DMS153 treated with DMSO at 0.1 percent for 48 hours (cell line): Measurements from ENCODE around the gene IRGC.

ENCODE experiments used
- DNase-seq: peaks from one replicate; lab custom pipeline; 2025; ENCODE audit not compliant: unreplicated experiment; lab: John Stamatoyannopoulos, UW

The IRGC gene

GRCh38 chr19:43690890-43691289 is 25.0 kb upstream of the IRGC start:
- DNase-seq, result no peak

GRCh38 chr19:43691755-43692154 is 24.1 kb upstream of the IRGC start:
- DNase-seq, result no peak

DNA sequence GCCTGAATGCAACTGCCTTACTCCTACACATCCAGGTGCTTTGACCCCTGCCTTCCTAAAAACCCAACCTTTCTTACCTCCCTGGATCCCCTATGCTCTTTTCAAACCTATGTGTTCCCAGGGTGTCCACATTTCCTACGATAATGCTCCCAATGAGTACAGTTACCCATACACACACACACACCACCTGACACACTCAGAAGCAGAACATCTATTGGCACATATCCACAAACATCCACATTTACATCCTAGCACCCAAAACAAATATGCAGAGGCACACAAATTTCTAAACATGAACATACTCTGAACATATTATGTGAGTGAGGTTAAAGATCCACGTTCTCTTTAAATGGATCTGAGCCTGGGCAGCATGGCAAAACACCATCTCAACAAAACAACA is 23.5 kb upstream of the IRGC start:
- no peak for DNase-seq

- no peak for DNase-seq
Measured at GRCh38 chr19:43692877-43693276, 23.0 kb upstream of the IRGC start.

DNA sequence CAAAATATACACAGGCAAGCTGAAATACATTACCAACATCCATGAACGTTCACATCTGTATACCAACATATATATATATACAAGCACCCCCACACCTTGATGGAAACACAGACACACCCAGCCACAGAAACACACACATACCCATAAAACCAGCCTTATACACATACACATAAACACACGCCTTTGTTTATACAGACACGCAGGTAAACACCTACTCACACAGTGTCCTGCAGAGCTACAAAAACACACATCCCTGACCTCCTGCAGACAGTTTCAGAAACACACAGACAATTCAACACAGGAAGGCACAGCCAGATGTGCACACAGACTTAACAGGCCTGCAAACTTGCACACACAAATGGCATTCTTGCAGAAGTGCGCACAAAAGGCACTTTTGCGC is 21.3 kb upstream of the IRGC start:
- DNase-seq, result no peak

- DNase-seq, result no peak
Measured at GRCh38 chr19:43695985-43696704, 19.7 kb upstream of the IRGC start.

- DNase-seq, result no peak
Measured at GRCh38 chr19:43697295-43697694, 18.6 kb upstream of the IRGC start.

GRCh38 chr19:43699506-43700394 is 16.1 kb upstream of the IRGC start:
- DNase-seq, result no peak

DNA sequence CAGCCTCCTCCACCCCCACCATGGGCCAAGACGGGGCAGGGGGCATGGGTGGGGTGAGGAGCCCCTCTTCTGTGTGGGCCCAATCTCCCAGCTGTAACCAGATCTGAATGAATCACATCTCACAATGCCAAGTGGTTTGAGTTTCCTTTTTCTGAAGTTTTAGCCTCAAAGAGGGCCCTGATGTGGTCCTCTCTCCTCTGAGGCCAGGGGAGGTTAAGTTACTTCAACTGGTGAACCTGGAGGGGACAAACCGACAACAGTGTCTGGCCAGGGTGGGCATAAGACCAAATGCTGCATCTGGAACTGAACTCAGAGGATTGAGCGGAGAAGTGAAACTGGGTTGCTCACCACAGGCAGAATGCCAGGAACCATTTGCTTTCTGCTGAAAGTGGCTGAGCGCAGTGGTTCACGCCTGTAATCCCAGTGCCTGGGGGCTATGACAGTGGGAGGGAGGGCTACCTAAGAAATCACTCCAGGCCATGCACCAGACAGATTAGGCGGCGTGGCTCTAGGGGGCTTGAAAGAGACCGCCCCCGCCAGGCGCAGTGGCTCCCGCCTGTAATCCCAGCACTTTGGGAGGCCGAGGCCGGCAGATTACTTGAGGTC is 15.4 kb upstream of the IRGC start:
- no peak for DNase-seq

DNA sequence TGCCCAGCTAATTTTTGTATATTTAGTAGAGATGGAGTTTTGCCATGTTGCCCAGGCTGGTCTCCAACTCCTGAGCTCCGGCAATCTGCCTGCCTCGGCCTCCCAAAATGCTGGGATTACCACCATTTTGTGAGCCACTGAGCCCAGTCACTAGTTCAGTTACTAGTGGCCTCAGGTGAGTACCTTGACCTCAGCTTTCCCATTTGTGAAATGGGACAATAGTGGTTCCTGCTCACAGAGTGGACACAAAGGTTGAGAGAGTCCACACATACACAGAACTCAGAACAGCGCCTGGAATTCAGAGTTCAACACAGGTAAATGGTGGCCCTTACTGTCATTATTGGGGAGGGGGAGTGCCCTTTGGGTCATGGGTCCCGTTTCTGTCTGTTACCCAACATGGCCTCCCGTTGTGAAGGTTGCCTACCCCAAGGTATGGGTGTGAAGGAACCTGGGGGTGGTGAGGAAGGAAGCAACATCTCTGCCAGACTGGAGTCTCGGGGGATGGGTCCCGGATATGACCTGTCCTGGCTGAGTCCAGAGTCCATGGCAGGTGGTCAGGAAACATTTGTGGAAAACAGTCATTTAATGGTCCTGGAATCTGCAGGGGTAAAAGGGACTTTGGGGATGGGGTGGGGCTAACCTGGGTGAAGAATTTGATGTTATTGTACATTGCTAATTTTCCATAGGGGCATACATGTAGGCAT is 11.7 kb upstream of the IRGC start:
- DNase-seq, result no peak

- no peak for DNase-seq
Measured at GRCh38 chr19:43705729-43706128, 10.1 kb upstream of the IRGC start.

DNA sequence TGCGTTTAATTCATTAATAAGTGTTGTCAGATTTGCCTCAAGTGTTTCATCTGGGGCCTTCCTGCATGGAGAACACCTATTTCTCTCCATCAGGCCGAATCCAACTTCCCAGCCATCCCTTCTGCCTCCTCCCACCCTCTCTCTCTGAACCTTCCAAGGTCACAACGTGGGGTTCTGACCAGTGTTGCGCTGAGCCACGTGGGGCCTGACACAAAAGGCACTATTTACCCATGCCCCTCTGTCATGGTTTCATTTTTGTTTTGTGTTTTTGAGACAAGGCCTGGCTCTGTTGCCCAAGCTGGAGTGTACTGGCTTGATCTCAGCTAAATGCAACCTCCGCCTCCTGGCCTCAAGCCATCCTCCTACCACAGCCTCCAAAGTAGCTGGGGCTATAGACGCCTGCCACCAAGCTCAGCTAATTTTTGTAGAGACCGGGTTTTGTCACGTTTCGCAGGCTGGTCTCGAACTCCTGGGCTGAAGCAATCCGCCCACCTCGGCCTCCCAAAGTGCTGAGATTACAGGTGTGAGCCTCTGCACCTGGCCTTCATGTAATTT is 8.6 kb upstream of the IRGC start:
- no peak for DNase-seq

DNA sequence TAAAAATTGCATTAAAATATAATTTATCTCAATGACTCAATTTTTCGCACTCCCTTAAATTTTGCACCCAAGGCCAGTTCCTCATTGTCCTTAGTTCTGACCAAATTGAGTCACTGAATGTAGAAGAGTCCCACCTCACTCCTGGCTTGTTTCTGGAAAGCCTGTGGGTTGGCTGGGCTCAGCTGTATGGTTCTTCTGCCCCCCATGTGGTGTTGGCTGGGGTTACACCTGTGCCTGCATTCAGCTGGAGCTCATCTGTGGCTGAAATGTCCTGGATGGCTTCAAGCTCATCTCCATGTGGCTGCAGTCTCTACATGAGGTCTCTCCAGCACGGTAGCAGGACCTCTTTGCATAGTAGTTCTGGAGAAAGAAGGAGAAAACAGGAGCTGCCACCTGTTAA is 7.2 kb upstream of the IRGC start:
- DNase-seq, result no peak

GRCh38 chr19:43711751-43712355 is 4.0 kb upstream of the IRGC start:
- no peak for DNase-seq

DNA sequence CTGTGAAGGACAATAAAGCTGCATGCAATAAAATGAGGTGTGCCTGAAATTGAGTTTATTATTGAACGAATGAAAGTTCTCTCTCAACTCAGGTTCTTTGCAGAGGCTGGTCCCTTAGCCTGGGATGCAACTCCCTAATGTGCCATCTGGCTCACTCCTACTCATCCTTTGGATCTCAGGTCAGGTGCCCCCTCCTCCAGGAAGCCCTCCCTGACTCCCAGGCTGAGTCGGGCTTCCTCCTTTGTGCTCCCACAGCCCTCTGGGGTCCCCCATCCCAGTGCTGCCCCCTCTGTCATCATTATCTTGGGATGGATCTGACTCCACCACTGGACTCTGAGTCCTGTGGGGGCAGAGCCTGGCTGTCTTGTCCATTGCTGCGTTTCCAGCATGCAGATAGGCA is 2.7 kb upstream of the IRGC start:
- DNase-seq, result no peak

GRCh38 chr19:43718627-43719377 is 2.9 kb downstream of the IRGC start:
- no peak for DNase-seq

- DNase-seq, result no peak
Measured at GRCh38 chr19:43719378-43719868, 3.5 kb downstream of the IRGC start.

DNA sequence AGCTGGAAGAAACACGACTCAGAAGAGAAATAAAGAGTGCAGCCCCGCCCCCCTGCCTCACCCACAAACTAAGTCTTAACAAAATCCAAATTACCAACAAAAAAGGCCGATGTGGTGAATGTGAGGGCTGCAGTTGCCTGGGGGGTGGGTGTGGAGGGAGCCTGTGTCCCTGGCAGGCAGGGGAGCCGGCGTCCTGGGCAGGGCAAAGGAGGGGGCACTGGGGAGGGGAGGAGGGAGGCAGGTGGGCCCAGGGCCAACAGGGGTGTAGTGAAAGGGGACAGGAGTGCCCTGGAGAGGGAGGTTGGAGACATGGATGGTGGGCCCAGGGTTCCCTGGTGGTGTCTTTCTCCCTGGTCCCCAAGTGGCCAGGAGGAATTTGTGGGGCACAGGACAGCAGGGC is 4.0 kb downstream of the IRGC start:
- no peak for DNase-seq

DNA sequence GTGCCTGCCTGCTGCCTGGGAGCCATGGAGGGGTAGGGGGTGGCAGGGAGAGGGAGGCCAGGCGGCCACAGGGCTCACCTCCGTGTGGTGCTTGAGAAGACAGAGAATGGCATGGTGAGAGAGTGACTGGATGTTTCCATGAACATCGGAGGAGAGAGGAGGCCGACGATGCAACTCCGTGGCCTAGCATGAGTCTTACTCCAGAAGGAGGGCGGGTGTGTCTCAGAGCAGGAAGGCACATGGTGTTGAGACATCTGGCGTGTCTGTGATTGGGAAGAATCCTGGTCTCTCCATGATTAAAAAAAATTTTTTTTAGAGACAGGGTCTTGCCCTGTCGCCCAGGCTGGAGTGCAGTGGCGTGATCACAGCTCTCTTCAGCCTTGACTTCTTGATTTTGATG is 5.1 kb downstream of the IRGC start:
- no peak for DNase-seq
